Hepatocyte (in vitro differentiated cells): Measurements from ENCODE around the gene GSC. TPM values are rescaled to one million over a fixed set of nuclear protein-coding genes. Genes with fewer than 3 reads are reported as not detected.

Experiments
- DNase-seq: peaks from one replicate; pipeline ENCODE4 v3.0.0-alpha.2; 2016; ENCODE audit warnings: low spot score
- H2AFZ ChIP-seq: fragments of 200-600 bp; sonication (generic); 2 replicates; pipeline ENCODE4 v1.6.0; 2016; ENCODE audit warnings: antibody characterized with exemption, mild to moderate bottlenecking
- H3K27ac ChIP-seq: fragments of 200-600 bp; sonication (generic); 2 replicates; pipeline ENCODE4 v1.5.1; 2016; ENCODE audit warnings: mild to moderate bottlenecking
- H3K27me3 ChIP-seq: fragments of 200-600 bp; sonication (generic); 2 replicates; pipeline ENCODE4 v1.6.1; 2016
- H3K36me3 ChIP-seq: fragments of 200-600 bp; sonication (generic); replicated peaks from 2 replicates; pipeline ENCODE4 v1.5.1; 2016; ENCODE audit warnings: low read depth; ENCODE audit not compliant: insufficient read depth
- H3K4me1 ChIP-seq: fragments of 200-600 bp; sonication (generic); 2 replicates; pipeline ENCODE4 v1.5.1; 2016; ENCODE audit warnings: mild to moderate bottlenecking, moderate library complexity; ENCODE audit not compliant: insufficient read depth
- H3K4me2 ChIP-seq: fragments of 200-600 bp; sonication (generic); 2 replicates; pipeline ENCODE4 v1.6.0; 2016
- H3K4me3 ChIP-seq: fragments of 200-600 bp; sonication (generic); 2 replicates; pipeline ENCODE4 v1.5.1; 2016; ENCODE audit warnings: mild to moderate bottlenecking
- H3K79me2 ChIP-seq: fragments of 200-600 bp; sonication (generic); 2 replicates; pipeline ENCODE4 v1.6.0; 2017; ENCODE audit warnings: mild to moderate bottlenecking
- H3K9me2 ChIP-seq: fragments of 200-600 bp; sonication (generic); replicated peaks from 2 replicates; pipeline ENCODE4 v1.6.0; 2017; ENCODE audit warnings: mild to moderate bottlenecking; ENCODE audit not compliant: insufficient read depth
- H3K9me3 ChIP-seq: fragments of 200-600 bp; sonication (generic); 2 replicates; pipeline ENCODE4 v1.5.1; 2016; ENCODE audit warnings: low read depth, mild to moderate bottlenecking
- H4K20me1 ChIP-seq: fragments of 200-600 bp; sonication (generic); 2 replicates; pipeline ENCODE4 v1.6.0; 2016; ENCODE audit warnings: mild to moderate bottlenecking; ENCODE audit not compliant: insufficient read depth, poor library complexity, severe bottlenecking
- CTCF ChIP-seq: fragments of 200-600 bp; sonication (generic); IDR thresholded peaks from 2 replicates; pipeline ENCODE4 v1.5.1; 2016; ENCODE audit warnings: antibody characterized with exemption, mild to moderate bottlenecking; ENCODE audit not compliant: poor library complexity
- EZH2 ChIP-seq: fragments of 200-600 bp; sonication (generic); IDR thresholded peaks from 2 replicates; pipeline ENCODE4 v1.6.1; 2016; ENCODE audit warnings: antibody characterized with exemption, mild to moderate bottlenecking, borderline replicate concordance
- EZH2phosphoT487 ChIP-seq: fragments of 200-600 bp; sonication (generic); IDR thresholded peaks from one replicate; pipeline ENCODE4 v1.6.1; 2018; ENCODE audit warnings: antibody characterized with exemption, mild to moderate bottlenecking, low read depth, moderate library complexity; ENCODE audit not compliant: unreplicated experiment, severe bottlenecking
- whole genome bisulfite sequencing: methylation state at CpG from one replicate; pipeline ENCODE4 v1.1.6; 2016; ENCODE audit warnings: low lambda C conversion rate; ENCODE audit errors: missing lambda C conversion rate; 5-methylcytosine and 5-hydroxymethylcytosine counted together
- polyA plus RNA-seq: library from polyadenylated mRNA; unstranded; fragments of >200 nt; fragmentation: Nextera tagmentation; extraction: Ambion mirVana; gene quantifications from 2 replicates; pipeline ENCODE4 v1.2.1, GENCODE V29; 2016
- total RNA-seq: library from RNA; depleted of rRNA; stranded (reverse); fragments of >200 nt; gene quantifications from 2 replicates; pipeline ENCODE4 v1.2.3, GENCODE V29; 2014

The GSC gene
- total and polyA plus RNA-seq, 2 experiments from 2014 or later: 0.17 to 0.30 TPM

DNA sequence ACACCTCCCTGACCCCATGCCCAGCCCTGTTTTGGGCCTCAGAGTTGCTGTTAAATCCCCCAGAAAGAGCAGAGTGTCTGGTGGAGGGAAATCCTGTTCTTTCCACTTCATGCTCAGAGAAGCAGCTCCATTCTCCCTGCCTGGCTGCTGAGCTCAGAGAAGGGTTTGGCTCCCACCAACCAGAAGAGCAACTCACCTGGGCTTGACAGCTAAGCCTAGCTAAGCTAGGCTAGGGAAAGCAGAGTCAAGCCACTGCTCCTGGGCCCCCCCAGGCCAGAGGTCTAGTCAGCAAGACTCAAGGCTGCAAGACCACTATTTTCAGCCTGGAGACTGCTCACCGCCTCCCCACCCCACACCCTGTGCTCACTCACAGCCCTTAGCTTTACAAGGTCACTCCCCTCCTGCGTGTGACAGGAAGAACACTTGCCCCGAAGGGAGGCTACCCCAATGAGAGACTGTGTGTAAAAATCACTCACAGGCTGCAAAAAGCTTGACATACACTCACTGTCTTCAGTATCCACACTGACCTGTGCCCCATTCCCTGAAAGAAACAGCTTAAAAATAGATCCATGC, 13.5 kb downstream of the GSC start:
- 53% methylated on average over 3 of the region's 3 CpGs for WGBS
- no peak for DNase-seq
- Histone ChIP-seq H3K4me2 (no peak overlapping the region), H3K4me1 (no peaks in the 10 kb centered on the region), H3K9me2 (no peaks in the 10 kb centered on the region), H4K20me1 (no peaks in the 10 kb centered on the region), H3K27ac (no peak overlapping the region), H2AFZ (no peak overlapping the region), H3K79me2 (no peaks in the 10 kb centered on the region), H3K36me3 (no peaks in the 10 kb centered on the region), H3K4me3 (no peak overlapping the region), H3K9me3 (no peaks in the 10 kb centered on the region), H3K27me3 (peaks cover 14% of the 10 kb centered on the region)
- no peak for TF ChIP-seq EZH2
- no peak for TF ChIP-seq CTCF
- TF ChIP-seq EZH2phosphoT487: no peak

DNA sequence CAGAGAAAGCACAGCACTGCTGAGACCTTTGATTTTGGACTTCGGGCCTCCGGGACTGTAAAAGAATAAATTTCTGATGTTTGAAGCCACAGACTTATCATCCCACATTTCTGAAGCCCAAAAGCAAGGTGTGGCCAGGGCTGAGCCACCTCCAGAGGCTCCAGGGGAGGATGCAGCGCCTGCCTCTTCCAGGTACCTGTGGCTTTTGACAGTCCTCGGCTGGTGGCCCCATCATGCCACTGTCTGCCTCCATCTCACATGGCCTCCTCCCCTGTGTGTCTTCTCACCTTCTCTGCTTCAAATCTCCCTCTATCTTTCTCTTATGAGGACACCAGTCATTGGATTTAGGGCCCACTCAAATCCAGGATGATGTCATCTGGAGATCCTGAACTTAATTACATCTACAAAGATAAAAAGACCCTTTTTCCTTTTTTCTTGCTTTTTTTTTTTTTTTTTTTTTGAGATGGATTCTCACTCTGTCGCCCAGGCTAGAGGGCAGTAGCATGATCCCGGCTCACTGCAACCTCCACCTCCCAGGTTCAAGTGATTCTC, 15.4 kb downstream of the GSC start:
- H3K27ac ChIP-seq: no peak overlapping the region
- no peak for DNase-seq
- H2AFZ ChIP-seq: no peak overlapping the region
- peaks cover 8% of the 10 kb centered on the region for H3K27me3 ChIP-seq
- no peak overlapping the region for H3K4me3 ChIP-seq
- no peaks in the 10 kb centered on the region for H3K36me3 ChIP-seq
- H3K9me2 ChIP-seq: no peaks in the 10 kb centered on the region
- H3K4me2 ChIP-seq: no peak overlapping the region
- WGBS: 75% methylated on average over 6 of the region's 6 CpGs
- no peaks in the 10 kb centered on the region for H3K4me1 ChIP-seq
- TF ChIP-seq EZH2: no peak
- no peak for TF ChIP-seq EZH2phosphoT487
- TF ChIP-seq CTCF: no peak
- H3K9me3 ChIP-seq: no peaks in the 10 kb centered on the region
- no peaks in the 10 kb centered on the region for H4K20me1 ChIP-seq
- no peaks in the 10 kb centered on the region for H3K79me2 ChIP-seq

- Histone ChIP-seq H4K20me1 (no peaks in the 10 kb centered on the region), H3K4me2 (peak overlapping the region; percentile 37), H3K9me3 (no peaks in the 10 kb centered on the region), H3K4me1 (no peaks in the 10 kb centered on the region), H3K36me3 (no peaks in the 10 kb centered on the region), H3K79me2 (no peaks in the 10 kb centered on the region), H3K4me3 (no peak overlapping the region), H3K27me3 (peaks cover 3% of the 10 kb centered on the region), H3K9me2 (no peaks in the 10 kb centered on the region), H2AFZ (no peak overlapping the region), H3K27ac (no peak overlapping the region)
- WGBS: 63% methylated on average over 22 of the region's 23 CpGs
- no peak for DNase-seq
- TF ChIP-seq CTCF (no peak), EZH2 (no peak), EZH2phosphoT487 (no peak)
These were observed 17.1 kb downstream of the GSC start for GRCh38 chr14:94752591-94753436.
